Measurements from ENCODE around the gene SLC13A3.

SLC13A3 gene

GRCh38 chr20:46666306-46666705 lies 15.0 kb upstream of the SLC13A3 start:
- peaks cover 3 to 6% of the 10 kb centered on the region in 2 donors for H3K9me3 ChIP-seq (ENCODE audit: control insufficient read depth in 1 of 2, low read length in 2 of 2)

GRCh38 chr20:46665602-46666001 lies 14.3 kb upstream of the SLC13A3 start:
- Histone ChIP-seq H3K36me3 (ENCODE audit: control insufficient read depth in 1 of 2, insufficient read depth in 2 of 2, low read length in 2 of 2) (no peaks in the 10 kb centered on the region), H3K27ac (ENCODE audit: low read length) (no peak overlapping the region), H3K27me3 (ENCODE audit: low read depth, low read length) (no peaks in the 10 kb centered on the region), H3K9me3 (ENCODE audit: control insufficient read depth in 1 of 2, low read length in 2 of 2) (peaks cover 3 to 4% of the 10 kb centered on the region in 2 donors), H3K4me3 (ENCODE audit: low read depth in 1 of 2, low read length in 2 of 2) (no peak overlapping the region), H3K4me1 (ENCODE audit: control insufficient read depth in 1 of 2, insufficient read depth in 2 of 2, low read length in 2 of 2) (no peaks in the 10 kb centered on the region)

More at GRCh38 chr20:46666306-46666705, 15.0 kb upstream of the SLC13A3 start:
- Histone ChIP-seq H3K27me3 (ENCODE audit: low read depth, low read length) (no peaks in the 10 kb centered on the region), H3K36me3 (ENCODE audit: control insufficient read depth in 1 of 2, insufficient read depth in 2 of 2, low read length in 2 of 2) (no peaks in the 10 kb centered on the region), H3K4me3 (ENCODE audit: low read depth in 1 of 2, low read length in 2 of 2) (no peak overlapping the region), H3K27ac (ENCODE audit: low read length) (no peak overlapping the region), H3K4me1 (ENCODE audit: control insufficient read depth in 1 of 2, insufficient read depth in 2 of 2, low read length in 2 of 2) (no peaks in the 10 kb centered on the region)

- Histone ChIP-seq H3K27me3 (ENCODE audit: low read depth, low read length) (no peaks in the 10 kb centered on the region), H3K9me3 (ENCODE audit: control insufficient read depth in 1 of 2, low read length in 2 of 2) (no peaks in the 10 kb centered on the region), H3K27ac (ENCODE audit: low read length) (no peak overlapping the region), H3K4me3 (ENCODE audit: low read depth in 1 of 2, low read length in 2 of 2) (no peak overlapping the region), H3K4me1 (ENCODE audit: control insufficient read depth in 1 of 2, insufficient read depth in 2 of 2, low read length in 2 of 2) (no peaks in the 10 kb centered on the region), H3K36me3 (ENCODE audit: control insufficient read depth in 1 of 2, insufficient read depth in 2 of 2, low read length in 2 of 2) (no peaks in the 10 kb centered on the region)
These were observed 12.3 kb upstream of the SLC13A3 start for GRCh38 chr20:46663531-46663930.

- no peaks in the 10 kb centered on the region for H3K36me3 ChIP-seq (ENCODE audit: control insufficient read depth in 1 of 2, insufficient read depth in 2 of 2, low read length in 2 of 2)
- no peak overlapping the region for H3K27ac ChIP-seq (ENCODE audit: low read length)
- no peaks in the 10 kb centered on the region for H3K27me3 ChIP-seq (ENCODE audit: low read depth, low read length)
- no peak overlapping the region for H3K4me3 ChIP-seq (ENCODE audit: low read depth in 1 of 2, low read length in 2 of 2)
- no peaks in the 10 kb centered on the region for H3K9me3 ChIP-seq (ENCODE audit: control insufficient read depth in 1 of 2, low read length in 2 of 2)
- no peaks in the 10 kb centered on the region for H3K4me1 ChIP-seq (ENCODE audit: control insufficient read depth in 1 of 2, insufficient read depth in 2 of 2, low read length in 2 of 2)
These were observed 10.4 kb upstream of the SLC13A3 start for GRCh38 chr20:46661659-46662058.

GRCh38 chr20:46660487-46660886 lies 9.2 kb upstream of the SLC13A3 start:
- no peaks in the 10 kb centered on the region for H3K36me3 ChIP-seq (ENCODE audit: control insufficient read depth in 1 of 2, insufficient read depth in 2 of 2, low read length in 2 of 2)
- no peak overlapping the region for H3K27ac ChIP-seq (ENCODE audit: low read length)
- H3K4me3 ChIP-seq (ENCODE audit: low read depth in 1 of 2, low read length in 2 of 2) = no peak overlapping the region
- H3K4me1 ChIP-seq (ENCODE audit: control insufficient read depth in 1 of 2, insufficient read depth in 2 of 2, low read length in 2 of 2) = no peaks in the 10 kb centered on the region
- H3K27me3 ChIP-seq (ENCODE audit: low read depth, low read length) = no peaks in the 10 kb centered on the region
- no peaks in the 10 kb centered on the region for H3K9me3 ChIP-seq (ENCODE audit: control insufficient read depth in 1 of 2, low read length in 2 of 2)

GRCh38 chr20:46657618-46658017 lies 6.4 kb upstream of the SLC13A3 start:
- Histone ChIP-seq H3K27ac (ENCODE audit: low read length) (no peak overlapping the region), H3K4me3 (ENCODE audit: low read depth in 1 of 2, low read length in 2 of 2) (no peak overlapping the region), H3K27me3 (ENCODE audit: low read depth, low read length) (no peaks in the 10 kb centered on the region), H3K4me1 (ENCODE audit: control insufficient read depth in 1 of 2, insufficient read depth in 2 of 2, low read length in 2 of 2) (no peaks in the 10 kb centered on the region), H3K36me3 (ENCODE audit: control insufficient read depth in 1 of 2, insufficient read depth in 2 of 2, low read length in 2 of 2) (no peaks in the 10 kb centered on the region), H3K9me3 (ENCODE audit: control insufficient read depth in 1 of 2, low read length in 2 of 2) (no peaks in the 10 kb centered on the region)

GRCh38 chr20:46657137-46657536 lies 5.9 kb upstream of the SLC13A3 start:
- no peak overlapping the region for H3K4me3 ChIP-seq (ENCODE audit: low read depth in 1 of 2, low read length in 2 of 2)
- no peak overlapping the region for H3K27ac ChIP-seq (ENCODE audit: low read length)
- H3K36me3 ChIP-seq (ENCODE audit: control insufficient read depth in 1 of 2, insufficient read depth in 2 of 2, low read length in 2 of 2) = no peaks in the 10 kb centered on the region
- H3K27me3 ChIP-seq (ENCODE audit: low read depth, low read length) = no peaks in the 10 kb centered on the region
- no peaks in the 10 kb centered on the region for H3K9me3 ChIP-seq (ENCODE audit: control insufficient read depth in 1 of 2, low read length in 2 of 2)
- no peaks in the 10 kb centered on the region for H3K4me1 ChIP-seq (ENCODE audit: control insufficient read depth in 1 of 2, insufficient read depth in 2 of 2, low read length in 2 of 2)

GRCh38 chr20:46652699-46653098 lies 1.4 kb upstream of the SLC13A3 start:
- Histone ChIP-seq H3K27me3 (ENCODE audit: low read depth, low read length) (no peaks in the 10 kb centered on the region), H3K4me3 (ENCODE audit: low read depth in 1 of 2, low read length in 2 of 2) (no peak overlapping the region), H3K9me3 (ENCODE audit: control insufficient read depth in 1 of 2, low read length in 2 of 2) (no peaks in the 10 kb centered on the region), H3K27ac (ENCODE audit: low read length) (no peak overlapping the region), H3K4me1 (ENCODE audit: control insufficient read depth in 1 of 2, insufficient read depth in 2 of 2, low read length in 2 of 2) (peaks cover 0 to 7% of the 10 kb centered on the region in 2 donors), H3K36me3 (ENCODE audit: control insufficient read depth in 1 of 2, insufficient read depth in 2 of 2, low read length in 2 of 2) (no peaks in the 10 kb centered on the region)

- no peaks in the 10 kb centered on the region for H3K27me3 ChIP-seq (ENCODE audit: low read depth, low read length)
- no peaks in the 10 kb centered on the region for H3K36me3 ChIP-seq (ENCODE audit: control insufficient read depth in 1 of 2, insufficient read depth in 2 of 2, low read length in 2 of 2)
- H3K27ac ChIP-seq (ENCODE audit: low read length) = no peak overlapping the region
These were observed 626 bp downstream of the SLC13A3 start for GRCh38 chr20:46650575-46651090.

GRCh38 chr20:46649965-46650542 lies 1.2 kb downstream of the SLC13A3 start:
- Histone ChIP-seq H3K4me1 (ENCODE audit: control insufficient read depth in 1 of 2, insufficient read depth in 2 of 2, low read length in 2 of 2) (peaks cover 0 to 7% of the 10 kb centered on the region in 2 donors), H3K27ac (ENCODE audit: low read length) (no peak overlapping the region)

More at GRCh38 chr20:46650575-46651090, 626 bp downstream of the SLC13A3 start:
- H3K4me3 ChIP-seq (ENCODE audit: low read depth in 1 of 2, low read length in 2 of 2) = peak overlapping the region in 1 of 2 donors; percentile 54
- peaks cover 0 to 7% of the 10 kb centered on the region in 2 donors for H3K4me1 ChIP-seq (ENCODE audit: control insufficient read depth in 1 of 2, insufficient read depth in 2 of 2, low read length in 2 of 2)
- no peaks in the 10 kb centered on the region for H3K9me3 ChIP-seq (ENCODE audit: control insufficient read depth in 1 of 2, low read length in 2 of 2)

GRCh38 chr20:46649650-46649949 lies 1.7 kb downstream of the SLC13A3 start:
- H3K36me3 ChIP-seq (ENCODE audit: control insufficient read depth in 1 of 2, insufficient read depth in 2 of 2, low read length in 2 of 2) = no peaks in the 10 kb centered on the region
- no peaks in the 10 kb centered on the region for H3K9me3 ChIP-seq (ENCODE audit: control insufficient read depth in 1 of 2, low read length in 2 of 2)
- peaks cover 0 to 7% of the 10 kb centered on the region in 2 donors for H3K4me1 ChIP-seq (ENCODE audit: control insufficient read depth in 1 of 2, insufficient read depth in 2 of 2, low read length in 2 of 2)
- H3K4me3 ChIP-seq (ENCODE audit: low read depth in 1 of 2, low read length in 2 of 2) = no peak overlapping the region
- H3K27ac ChIP-seq (ENCODE audit: low read length) = no peak overlapping the region
- H3K27me3 ChIP-seq (ENCODE audit: low read depth, low read length) = no peaks in the 10 kb centered on the region

More at GRCh38 chr20:46649965-46650542, 1.2 kb downstream of the SLC13A3 start:
- H3K36me3 ChIP-seq (ENCODE audit: control insufficient read depth in 1 of 2, insufficient read depth in 2 of 2, low read length in 2 of 2) = no peaks in the 10 kb centered on the region
- no peak overlapping the region for H3K4me3 ChIP-seq (ENCODE audit: low read depth in 1 of 2, low read length in 2 of 2)
- H3K9me3 ChIP-seq (ENCODE audit: control insufficient read depth in 1 of 2, low read length in 2 of 2) = no peaks in the 10 kb centered on the region
- no peaks in the 10 kb centered on the region for H3K27me3 ChIP-seq (ENCODE audit: low read depth, low read length)

All from muscle layer of duodenum (tissue), 2 donors.